Stromal cell of bone marrow (primary cell): Measurements from ENCODE around the gene SOD3.

Experiments
- DNase-seq: peaks from one replicate; pipeline ENCODE4 v3.0.0-alpha.2; 2012; ENCODE audit warnings: low read depth

The SOD3 gene

DNA sequence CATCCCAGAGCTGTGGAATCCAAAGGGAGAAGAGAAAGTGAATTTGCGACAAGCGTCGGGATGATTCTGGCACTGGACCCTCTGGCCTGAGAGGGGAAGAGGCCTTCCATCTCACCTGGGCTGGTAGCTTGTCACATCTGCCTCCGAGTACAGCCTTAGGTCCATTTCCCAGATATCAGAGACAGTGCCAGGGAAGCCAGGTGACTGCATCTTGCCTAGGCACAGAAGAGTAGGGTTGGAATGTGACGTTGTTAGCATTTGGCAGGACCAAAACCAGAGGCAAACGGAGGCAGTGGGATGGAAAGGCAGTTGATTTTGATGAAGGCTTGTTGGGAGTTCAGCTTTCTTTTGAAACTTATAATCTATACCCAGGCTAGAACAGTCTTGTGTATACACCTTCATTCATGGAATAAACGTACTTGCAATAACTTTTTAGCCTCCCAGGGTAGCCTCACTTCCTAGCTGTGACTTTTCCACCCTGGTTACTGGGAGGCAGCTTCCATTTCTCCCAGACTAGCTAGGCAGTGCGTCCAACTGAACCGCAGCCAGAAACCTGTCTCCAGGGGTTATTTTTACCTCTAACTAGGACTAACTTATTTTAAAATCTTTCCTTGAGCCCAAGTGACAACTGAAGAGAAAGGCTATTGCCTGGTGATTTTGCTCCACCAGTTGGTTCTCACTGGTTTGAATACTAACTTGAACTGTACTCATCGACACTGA, 5.9 kb downstream of the SOD3 start:
- no peak for DNase-seq

DNA sequence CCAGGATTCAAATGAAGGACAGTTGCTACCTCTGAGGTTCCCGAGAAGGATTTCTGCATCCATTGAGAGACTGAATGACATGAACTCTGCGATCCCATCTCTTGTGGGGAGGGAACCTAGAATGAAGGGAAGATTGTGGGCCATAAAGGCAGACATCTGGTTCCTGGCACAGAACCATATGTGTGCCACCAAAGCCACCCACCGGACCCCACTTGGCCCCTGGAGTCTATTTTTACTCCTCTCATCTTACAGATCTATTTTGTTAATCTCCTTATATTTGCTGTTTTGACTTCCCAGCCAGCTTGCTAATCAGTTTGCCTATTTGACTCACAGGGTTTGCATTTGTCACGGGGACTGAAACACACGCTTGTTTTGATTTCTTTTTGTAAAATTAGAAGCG, 7.3 kb downstream of the SOD3 start:
- no peak for DNase-seq

DNA sequence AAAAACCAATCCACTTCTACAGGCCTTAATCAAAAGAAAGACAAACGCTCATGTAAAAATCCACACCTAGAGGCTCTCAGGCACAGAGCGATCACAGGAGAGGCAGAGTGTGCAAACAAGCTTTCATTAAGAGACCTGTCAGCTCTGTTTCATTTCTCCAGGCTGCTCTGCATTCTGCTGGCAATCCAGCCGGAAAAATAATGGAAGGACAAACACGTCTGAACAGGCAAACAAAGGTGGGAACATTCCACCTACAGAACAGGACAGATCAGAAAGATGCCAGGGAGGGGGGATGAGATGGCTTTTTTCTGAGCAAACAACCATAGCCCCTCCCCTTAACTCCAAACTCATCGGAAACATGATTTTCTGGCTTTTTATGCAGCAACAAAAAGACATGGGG, 9.7 kb downstream of the SOD3 start:
- no peak for DNase-seq

DNA sequence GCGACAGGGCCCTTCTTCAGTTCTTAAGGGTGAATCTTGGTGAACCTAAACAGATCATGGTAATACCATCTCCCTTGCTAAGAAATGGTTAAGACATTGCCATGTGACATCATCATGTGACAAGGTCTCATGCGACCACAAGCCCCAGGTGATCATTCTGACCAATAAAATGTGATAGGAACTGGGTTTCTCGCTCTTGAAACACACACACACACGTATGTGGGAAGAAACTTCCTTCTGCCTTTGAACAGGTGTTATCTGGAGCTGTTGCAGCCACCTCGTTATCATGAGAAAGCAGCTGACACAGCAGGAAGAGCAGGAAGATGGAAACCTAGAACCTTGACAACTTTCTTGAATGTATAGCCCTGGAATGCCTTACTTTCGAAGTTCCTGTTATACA, 10.2 kb downstream of the SOD3 start:
- DNase-seq, result no peak

DNA sequence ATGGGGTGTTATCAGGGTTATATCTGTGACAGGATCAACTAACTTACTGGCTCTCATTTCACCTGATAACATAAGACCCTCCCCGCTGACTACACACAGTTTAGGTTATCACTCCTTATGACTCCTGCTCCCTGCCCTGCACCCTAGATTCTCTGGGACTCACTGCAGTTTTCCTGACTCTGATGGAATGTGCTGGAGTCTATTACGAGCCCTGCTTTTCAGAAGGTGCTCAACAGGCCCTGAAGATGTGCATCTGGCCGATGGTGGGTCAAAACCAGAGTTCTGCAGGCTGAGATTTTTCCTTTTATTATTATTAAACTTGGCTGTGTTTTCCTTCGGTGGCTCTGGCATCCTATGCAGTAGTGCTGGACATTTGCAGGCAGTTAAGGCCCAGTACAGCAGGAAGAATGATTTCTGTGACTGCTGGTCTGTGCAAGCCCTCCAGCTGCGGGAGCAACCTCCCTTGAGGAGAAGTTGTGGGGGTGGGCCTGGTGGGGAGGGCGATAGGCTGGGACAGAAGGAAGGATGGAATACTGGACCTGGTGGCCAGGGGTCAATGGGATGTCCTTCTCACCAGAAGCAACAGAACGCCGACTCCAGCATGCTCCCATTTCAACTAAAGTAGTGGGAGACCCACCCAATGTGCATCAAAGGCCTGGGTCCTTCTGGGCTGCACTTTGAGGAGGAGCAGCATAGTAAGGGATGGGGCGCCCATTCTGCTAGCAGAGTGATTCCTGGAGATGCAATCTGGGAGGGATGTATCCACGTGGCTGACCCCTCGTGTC, 11.0 kb downstream of the SOD3 start:
- no peak for DNase-seq

DNA sequence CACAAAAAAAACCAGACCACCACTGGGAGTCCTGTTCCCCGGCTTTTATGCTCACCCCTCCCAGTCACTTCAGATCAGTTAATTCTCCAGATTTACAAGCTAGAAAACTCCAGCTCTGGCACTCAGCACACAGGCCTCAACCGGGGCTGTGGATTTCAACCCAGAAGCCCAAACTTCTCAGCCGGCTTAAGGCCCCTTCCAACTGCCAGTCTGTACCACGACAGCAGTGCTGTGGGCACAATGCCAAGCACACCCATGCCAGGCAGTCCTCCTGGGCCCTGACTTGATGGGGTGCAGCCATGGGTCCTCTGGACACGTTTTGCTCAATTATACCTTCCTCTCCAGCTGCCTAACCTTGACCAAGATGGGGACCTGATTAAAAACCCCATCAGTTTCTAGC, 12.2 kb downstream of the SOD3 start:
- no peak for DNase-seq

DNA sequence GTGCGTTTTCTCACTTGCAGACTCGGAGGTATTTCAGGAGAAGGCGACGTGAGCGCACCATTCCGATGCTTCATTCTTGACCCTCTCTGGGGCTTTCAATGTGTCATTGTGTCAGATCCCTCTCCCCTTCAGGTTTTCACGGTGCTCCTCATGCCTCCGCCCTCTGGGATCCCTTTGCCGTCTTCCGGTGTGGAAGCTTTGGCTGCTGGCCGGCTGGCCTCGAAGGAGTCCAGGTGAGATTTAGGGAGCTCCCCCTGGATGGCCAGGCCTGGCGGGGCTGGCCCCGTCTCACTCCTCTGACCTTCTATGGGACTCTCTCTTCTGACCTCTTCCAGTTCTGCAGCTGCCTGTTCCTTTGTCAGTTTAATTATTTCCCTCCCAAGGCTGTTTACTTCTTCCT, 12.9 kb downstream of the SOD3 start:
- no peak for DNase-seq

DNA sequence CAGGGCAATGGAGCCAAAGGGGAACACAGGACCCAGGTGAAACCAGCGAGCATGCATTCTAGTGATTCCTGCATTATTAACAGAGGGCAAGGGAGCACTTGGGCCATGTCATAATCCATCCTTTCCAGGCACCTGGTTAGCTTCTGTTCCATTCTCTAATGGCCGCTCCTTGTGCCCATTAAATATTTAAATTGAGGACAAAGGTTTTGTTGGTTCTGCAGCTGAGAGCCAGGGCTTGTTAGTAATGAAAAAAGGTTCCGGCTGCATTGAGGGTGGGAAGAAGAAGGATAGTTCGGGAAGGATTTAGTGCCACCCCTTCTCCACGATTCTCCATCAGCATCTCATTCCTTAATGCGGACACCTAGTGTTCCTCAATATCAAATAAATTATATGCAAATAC, 13.6 kb downstream of the SOD3 start:
- DNase-seq, result no peak

DNA sequence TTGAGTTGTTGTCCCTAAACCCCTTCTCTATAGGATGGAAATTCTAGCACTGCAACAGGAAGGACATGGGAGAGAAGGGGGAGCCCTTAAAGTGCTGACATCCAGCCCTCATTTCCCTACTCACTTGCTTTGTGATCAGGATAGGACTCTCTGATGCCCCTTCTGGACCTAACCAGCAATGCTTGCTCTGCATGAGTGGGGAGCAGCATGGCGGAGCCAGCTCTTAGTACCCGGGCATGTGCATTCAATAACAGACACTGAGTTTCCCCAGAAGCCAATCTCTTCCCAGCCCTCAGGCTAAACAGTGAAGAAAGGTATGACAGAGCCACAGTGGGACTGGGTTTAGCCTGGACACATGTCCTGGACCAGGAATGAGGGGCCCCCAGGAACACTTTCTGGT, 14.0 kb downstream of the SOD3 start:
- no peak for DNase-seq

DNA sequence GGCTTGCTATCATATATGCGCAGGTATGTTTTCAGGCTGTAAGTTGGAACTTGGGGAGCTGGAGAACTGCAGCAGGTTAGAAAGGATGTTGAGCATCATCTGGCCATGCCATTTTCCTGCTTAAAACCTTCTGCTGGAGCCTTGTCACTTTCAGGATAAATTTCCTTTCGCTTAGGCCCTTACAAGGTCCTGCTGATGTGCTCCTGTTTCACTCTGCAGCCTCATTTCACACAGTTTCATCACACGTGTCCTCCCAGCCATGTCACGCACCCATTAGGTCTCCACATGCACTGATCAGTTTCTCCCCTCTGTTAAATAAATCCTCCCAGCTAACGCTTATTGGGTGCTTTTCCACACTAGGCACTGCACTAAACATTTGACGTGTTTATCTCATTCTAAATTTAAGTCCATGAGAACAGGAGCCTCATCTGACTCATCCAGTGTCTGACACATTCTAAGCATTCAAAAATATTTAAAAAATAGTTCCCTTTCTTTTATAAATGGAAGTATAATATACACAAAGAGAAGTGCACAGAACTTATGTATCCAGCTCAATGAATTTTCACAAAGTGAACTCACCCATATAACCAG, 14.5 kb downstream of the SOD3 start:
- DNase-seq, result no peak

DNA sequence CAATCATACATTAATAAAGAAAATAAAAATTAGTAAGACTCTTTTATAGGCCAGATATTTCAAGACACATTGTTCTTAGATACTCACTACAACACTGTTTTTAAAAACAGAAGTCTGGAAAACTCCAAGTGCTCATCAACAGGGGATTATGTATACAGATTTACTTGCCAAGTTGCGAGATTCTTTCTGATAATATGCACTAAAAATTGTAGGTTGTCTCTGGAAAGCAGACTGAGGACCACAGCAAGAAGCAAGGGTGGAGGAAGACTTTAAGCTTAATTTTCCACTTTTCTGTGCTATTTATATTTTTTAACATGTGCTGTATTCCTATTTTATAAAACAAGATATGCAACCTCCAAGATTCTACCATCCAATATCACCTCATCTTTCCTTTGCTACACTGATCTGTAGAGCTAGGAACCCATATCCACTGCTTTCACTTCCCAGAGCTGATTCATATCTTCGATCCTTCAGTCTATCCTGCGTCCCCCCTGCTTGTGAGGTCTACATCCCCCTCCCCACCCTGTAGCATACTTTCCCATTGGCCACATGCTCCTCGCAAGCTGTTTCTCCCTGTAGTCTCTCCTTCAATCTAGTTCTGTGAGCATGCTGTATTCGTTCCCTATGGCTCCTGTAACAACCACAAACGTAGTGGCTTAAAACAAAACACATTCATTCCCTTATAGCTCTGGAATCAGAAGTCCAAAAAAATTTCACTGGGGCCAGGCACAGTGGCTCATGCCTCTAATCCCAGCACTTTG, 15.7 kb downstream of the SOD3 start:
- DNase-seq, result no peak

DNA sequence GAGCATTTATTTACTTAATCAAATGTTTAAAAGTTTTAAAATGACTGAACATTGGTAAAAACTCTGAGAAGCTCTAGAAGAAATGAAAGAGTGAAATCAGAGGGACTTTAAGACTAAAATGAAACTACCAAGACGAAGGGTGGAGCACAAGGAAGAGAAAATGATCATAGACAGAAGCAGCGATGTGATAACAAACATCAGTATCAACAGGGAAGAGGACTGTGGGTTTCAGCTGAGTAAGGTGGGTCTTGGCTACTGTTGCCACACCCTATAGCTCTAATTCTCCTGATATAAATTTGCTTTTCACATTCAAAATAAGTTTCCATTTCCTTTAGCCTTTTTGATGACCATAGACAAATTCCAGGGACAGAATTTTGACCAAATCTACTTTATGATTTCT, 18.4 kb downstream of the SOD3 start:
- no peak for DNase-seq

DNA sequence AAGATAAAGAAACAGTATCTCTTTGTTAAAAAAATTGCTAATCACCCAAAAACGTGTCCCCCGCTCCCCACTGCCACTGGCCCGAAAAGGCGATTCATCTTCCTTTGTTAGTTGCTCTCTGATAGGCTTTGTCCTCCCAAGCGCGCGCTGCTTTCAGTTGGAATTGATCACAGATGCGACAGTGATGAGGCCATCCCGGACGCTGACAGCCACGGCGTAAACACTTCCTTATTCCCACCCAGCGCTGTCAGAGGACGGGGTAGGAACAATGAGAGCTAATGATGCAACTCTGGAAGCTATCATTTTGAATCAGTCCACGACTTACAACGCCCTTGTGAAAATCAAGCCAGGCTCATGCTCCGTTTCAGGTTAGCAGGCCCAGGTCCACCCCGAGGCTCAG, 21.4 kb downstream of the SOD3 start:
- no peak for DNase-seq

DNA sequence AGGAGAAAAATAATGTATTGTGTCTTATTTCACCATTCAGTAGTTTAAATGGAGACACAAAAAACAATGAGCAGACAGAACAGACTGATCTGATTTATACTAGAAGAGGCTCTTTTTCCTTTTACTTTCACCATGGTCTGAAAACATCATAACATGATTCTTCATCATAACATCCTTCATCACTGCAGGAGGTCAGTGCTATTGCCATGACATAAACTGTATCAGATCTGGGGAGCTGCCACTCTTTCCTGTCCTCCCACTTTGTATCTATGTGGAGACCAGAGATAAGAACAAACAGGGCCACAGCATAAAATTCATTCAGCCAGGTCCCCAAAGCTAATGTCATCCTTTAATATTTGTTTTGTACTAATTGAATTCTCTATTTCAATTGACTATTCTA, 25.2 kb downstream of the SOD3 start:
- no peak for DNase-seq

DNA sequence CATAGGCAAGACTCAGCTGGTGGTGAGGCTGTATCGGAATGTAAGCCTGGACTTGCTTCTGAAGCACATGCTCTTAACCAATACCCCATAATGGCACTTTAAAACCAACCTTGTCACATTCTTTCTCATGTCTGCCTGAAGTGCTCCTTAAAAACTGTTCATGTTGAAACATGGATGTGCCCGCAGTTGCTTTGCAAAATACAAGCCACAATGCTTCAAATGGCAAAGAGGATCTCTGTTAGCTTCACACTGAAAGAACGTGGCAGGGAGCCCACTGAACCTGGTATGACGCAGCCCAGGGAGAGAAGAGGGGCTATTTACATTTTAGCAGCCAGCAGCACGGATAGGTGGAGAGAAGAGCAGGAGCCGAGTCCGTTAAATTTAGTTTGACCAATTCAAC, 29.3 kb downstream of the SOD3 start:
- DNase-seq, result no peak

DNA sequence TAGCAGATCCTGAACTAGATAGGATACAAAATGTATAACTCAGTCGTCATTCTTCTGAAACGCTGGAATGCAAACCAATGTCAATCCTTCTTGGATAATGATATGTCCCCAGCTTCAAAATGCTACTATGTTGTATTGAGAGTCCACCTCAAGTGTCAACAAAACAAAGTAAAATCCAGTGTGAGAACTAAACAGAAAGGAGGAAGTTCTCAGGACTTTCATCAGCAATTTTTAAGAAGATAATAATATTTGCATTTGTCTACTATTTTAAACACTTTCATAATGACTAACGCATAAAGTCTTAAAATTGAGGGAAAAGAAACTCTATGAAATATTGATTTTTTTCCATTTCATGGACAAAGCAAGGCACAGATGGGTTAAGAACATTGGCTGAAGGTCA, 36.3 kb downstream of the SOD3 start:
- no peak for DNase-seq

DNA sequence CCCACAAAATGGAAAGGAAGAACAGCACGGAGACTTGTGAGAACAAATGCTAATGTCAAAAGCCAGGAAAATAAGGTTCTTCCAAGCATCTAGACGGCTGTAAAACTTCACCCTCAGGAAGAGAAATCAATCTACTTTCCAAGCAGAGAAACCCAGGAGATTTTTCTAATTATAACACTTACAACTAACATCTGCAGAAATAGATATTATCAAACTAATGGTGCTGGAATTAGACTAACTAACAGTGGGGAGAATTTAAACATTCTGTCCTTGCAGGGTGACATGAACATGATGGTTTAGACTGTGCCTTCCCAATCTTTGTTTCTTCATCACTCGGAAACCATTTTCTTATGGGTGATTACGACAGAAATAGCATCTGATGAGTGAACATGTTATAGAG, 40.3 kb downstream of the SOD3 start:
- DNase-seq, result no peak

DNA sequence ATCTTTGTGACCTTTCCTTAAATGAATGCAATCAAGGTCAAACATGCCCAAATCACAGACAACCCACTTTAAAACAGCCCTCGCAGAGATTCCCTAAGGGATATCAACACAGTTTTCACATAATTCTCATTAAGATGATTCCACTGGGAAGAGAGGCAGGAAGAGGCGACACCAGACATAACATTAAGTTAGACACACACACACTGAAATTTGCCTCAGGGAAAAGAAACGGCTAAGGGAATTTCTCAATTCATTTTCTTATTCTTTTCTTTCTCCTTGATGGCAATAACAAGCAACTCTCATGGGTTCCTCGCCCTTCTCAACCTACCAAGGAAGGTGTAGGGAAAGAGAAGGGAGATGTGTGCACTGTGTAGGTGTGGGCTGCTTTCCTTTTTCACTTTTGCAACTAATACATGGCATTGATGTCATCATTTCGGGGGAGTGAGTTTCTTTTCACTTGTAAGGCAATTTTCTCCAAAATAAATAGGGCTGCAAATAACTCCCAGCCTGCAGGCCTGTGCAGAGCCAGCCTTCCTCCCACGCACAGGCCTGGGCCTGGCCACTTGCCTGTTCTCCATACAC, 41.4 kb downstream of the SOD3 start:
- no peak for DNase-seq

DNA sequence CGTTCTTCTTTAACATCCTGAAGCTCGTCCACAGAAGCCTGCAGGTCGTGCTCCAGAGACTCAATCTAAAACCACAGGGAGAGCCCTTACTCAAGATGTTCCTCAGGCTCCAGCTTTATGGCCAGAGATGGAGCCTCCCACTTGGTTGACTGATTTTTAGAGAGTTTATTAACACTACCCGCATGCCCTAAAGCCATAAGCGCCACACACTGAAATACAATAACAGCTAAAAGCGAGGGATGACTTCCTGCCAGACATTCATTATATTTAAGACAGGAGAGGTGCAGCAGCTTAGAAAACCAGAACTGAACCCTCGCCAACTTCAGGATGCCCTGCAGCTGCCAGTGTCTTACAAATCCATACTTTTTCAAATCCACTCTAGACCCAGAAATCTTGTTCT, 42.0 kb downstream of the SOD3 start:
- DNase-seq, result no peak

DNA sequence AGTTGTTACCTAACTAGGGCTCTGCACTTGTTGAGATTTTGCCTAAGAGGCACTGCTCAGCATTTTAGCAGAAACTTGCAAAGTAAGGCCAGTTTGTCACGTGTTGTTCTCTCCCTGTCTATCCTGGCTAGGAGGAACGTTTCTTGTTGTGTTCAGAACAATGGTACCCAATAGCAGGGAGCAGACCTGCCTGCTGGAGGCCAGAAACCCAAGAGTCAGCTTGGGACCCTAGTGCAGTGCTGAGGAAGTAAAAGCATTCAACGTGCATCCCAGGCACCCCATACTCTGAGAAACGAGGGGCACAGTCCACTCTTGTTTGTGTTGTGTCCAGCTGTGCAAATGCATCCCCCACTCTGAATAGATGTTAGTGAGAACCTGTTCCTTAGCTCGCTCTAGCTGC, 42.4 kb downstream of the SOD3 start:
- DNase-seq, result no peak

DNA sequence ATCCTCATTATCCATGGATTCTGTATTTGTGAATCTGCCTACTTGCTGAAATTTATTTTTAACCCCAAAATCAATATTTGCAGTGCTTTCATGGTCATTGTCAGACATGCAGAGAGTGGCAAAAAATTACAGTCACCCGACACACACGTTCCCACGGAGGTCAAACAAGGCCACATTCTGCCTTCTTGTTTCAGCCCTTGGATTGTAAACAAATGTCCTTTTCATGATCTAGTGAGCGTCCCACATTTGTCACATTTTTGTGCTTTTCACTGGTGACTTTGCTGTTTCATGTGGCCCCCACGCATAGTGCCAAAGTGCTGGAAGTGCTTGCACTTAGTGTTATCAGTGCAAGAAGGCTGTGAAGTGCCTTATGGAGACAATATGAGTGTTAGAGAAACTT, 45.0 kb downstream of the SOD3 start:
- DNase-seq, result no peak

DNA sequence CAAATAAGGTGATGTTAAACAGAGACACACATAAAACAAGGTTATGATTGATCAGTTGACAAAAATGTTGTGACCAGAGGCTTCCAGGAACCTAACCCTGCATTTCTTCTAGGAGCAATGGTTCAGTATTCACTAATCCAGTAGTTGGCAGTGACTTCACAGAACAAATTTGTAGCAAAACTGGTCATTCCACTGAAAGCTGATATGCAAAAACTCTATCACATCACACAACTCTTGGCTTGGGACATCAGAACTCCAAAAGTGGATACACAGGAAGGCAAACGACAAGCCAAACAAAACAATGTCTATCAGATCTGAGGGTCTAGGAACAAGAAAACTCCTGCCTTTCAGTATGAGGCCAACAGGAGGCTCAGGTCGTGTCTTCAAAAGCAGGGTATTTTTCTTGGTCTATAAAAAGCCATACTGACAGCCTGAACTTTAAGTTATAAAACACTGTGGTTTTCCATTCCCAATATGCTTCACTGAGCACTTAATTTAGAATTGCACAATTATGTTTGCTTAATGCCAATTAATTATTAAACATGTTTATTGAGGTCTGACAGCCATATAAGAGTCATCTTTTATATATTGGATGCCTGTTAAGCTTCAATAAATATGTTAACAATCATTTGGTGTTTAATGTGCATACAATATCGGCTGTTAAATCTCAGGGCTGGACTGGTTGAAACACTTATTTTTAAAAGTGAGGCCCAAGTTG, 45.6 kb downstream of the SOD3 start:
- DNase-seq, result no peak
